NCI-H2196 (cell line): Measurements from ENCODE around the gene GALNT18.

Experiments used
- DNase-seq: peaks from one replicate; lab custom pipeline; 2025; ENCODE audit not compliant: unreplicated experiment; lab: John Stamatoyannopoulos, UW

Gene GALNT18

DNA sequence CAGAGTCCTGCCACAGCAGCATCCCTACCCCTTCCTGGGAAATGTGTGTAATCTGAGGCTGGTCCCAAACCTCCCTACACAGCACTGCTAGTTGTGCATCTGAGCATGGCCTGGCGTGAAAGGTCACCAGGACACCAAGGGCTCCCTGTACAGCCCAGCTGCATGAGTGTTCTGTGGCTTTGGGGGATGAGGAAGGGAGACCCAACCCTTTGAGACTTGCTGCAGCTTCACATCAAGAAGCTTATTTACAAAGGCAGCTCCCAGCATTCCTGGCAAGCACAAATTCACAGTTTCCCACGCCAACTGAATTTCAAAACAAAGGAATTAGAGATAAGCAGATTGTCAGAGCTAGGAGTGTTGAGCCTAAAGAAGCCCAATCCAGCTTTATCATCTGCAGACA, 301.0 kb downstream of the GALNT18 start:
- DNase-seq, result no peak

DNA sequence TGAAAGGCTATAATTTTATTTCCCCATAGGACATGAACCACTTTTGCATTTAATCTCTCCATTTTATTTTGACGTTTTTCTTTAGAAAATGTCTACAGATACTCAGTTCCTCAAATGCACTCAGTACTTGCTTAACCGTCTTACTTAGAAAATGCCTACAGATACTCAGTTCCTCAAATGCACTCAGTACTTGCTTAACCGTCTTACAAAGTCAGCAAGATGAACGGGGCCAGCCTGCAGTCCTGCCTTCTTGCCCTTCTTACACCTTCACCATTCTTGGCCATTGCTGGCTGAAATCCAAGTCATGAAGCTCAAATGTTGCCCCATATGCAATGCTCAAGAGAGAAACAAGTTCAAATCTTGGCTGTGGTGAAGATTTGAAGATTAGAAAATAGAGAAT, 302.8 kb downstream of the GALNT18 start:
- DNase-seq, result no peak

DNA sequence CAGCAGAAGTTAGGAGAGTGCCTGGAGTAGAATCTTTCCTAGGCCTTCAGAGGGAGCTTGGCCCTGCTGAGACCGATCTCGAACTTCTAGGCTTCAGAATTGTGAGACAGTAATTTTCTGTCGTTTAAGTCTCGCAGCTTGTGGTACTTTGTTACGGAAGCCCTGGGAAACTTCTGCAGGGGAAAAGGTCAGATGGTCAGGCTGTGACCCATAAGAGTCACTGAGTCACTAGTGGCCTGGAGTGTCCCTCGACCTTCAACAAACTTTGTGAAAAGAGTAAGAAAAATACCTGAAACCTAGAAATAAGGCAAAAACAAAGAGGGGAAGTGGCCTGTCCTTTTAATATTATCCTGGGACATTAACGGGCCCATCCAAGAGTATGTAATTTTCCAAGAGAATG, 303.3 kb downstream of the GALNT18 start:
- DNase-seq, result no peak

DNA sequence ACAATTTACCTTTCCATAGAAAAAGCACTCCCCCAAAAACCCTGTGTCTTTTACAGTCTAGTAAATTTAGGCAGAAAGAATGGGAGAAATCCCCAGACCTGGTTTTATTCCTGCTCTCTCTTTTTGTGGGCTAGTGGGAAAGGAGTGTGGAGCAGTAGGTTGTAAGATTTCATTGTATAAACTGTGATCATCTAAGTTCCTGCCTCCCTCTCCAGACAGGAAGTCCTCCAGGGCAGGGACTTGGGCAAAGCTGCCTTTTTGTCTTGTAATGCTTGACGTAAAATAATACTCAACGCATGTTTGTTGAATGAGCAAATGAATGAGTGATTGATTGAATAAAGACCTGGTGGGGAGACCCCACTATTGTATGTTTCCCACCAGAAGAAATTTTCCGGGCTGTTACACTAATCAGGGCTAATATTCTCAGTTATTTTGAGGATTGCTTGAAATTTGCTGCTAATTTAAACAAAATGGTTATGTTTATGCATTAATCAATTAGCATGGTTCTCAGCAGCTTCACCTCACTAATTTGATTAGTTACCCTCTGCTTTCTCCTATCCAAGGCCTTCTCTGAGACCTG, 305.1 kb downstream of the GALNT18 start:
- DNase-seq, result no peak

DNA sequence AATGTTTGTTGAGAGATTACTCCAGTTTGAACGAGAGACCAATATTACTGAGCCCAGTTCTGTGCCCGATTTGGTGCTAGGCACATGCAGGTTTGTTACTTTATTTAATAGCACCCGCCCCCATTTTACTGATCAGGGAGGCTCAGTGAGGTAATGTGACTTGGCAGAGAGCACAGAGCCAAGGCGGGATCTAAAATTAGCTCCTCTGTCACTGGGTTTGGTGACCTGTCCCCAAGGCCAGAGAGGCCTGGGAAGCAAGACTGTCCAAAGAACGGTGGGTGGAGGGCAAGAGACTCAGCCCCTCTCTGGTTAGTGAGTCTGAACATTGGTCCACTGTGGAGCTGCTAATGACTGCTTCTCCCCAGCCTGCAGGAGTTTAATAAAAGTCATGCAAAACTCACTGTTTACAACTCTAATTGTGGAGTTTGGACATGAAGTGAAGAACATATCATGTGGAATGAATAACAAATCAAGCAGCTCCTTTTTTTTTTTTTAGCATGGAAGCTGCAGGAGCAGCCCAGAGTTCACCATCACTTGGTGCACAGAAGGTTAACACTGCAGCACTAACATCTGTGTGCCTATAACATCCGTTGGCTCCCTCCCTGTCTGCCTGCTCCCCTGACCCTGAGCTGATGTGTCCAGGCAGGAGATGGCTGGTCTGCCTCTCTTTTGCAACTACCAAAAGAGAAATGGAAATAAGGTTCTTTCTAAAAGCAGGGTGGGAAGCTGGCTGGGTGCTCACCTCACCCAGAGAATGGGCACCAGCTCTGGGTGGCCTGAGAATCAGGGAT, 307.7 kb downstream of the GALNT18 start:
- no peak for DNase-seq

DNA sequence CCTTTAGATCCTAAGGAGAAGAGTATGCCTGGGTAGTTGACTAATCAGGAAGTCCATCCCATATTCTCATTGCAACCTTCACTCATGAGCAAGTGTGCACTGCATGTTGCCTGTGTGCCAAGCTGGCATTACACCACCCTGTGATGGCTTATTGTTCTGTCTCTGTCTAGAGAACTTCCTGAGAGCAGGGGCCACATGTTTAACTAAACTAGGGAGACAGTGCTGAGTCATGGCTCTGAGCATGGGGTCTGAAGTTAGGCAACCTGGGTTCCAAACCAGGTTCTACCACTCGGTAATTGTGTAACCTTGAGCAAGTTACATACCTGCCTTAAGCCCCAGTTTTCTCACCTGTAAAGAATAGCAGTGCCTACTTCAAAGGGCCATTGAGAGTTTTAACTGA, 308.4 kb downstream of the GALNT18 start:
- DNase-seq, result no peak

DNA sequence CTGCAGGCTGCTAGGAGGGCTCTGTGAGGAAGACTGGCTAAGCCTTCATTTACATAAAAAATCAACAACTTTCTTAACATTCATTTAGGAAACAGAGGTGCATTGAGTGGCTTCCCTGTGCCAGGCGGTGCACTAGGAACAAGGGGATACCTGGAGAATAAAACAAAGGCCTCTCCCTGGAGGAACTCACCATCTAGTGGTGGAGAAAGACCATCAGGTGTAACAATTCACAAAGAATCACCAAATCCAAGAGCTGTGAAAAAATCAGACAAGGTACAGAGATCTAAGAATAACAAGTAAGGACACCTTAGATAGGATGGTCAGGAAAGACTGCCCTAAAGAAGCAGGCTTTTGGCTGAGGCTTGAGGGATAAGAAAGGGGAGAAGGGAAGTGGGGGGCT, 309.1 kb downstream of the GALNT18 start:
- DNase-seq, result no peak

DNA sequence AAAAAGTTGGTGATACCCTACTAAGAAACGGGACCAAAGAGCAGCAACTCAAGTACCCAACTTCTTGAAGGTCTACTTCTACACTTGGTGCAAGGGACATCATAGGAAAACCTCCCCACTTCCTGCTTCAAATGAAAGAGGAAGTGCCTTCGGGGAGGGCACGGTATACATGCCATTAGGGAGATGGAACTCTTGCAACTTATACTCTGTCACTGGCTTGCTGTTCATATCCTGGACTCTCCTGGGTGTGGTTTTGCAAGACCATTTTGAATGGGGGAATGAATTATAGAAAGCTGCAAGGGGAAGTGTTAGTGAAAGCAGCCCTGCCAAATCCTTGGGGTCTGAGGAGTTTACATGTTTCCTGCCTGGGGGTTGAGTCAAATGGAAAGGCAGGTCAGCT, 310.6 kb downstream of the GALNT18 start:
- DNase-seq, result no peak

DNA sequence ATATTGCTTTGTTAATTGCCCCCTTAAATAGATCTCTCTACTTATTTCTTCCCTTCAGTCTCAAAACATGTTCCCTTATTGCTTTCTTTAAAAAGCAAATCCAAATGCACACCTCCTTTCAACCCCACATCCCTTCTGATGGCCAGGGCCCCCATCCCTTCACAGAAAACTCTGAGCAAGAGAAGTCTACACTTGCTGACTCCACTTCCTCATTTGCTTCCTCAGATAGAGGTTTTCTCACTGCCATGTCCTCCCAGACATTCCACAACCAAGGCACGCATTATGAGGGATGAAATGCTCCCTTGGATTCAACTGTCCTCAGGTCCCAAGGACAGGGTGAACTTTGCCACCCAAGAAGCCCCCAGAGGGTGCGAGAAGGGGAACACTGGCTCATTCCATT, 311.9 kb downstream of the GALNT18 start:
- DNase-seq, result no peak

DNA sequence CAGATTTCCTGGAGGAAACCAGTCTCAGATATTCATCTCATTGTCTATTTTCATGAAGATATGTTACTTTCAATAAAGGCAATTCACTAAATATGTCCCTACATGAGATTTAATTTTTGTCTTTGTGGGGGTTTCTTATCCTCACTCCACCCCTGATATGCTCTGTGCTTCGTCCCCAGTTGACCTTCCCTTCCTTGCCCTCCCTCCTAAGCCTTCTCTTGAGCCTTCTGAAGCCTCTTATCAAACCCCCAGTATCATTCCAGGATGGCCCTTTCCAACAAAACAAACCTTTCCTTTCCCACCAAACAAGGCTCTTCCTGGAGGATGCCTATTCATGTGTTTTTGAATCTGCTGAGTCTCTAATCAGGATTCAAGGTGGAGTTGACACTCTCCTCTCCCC, 313.6 kb downstream of the GALNT18 start:
- DNase-seq, result no peak

DNA sequence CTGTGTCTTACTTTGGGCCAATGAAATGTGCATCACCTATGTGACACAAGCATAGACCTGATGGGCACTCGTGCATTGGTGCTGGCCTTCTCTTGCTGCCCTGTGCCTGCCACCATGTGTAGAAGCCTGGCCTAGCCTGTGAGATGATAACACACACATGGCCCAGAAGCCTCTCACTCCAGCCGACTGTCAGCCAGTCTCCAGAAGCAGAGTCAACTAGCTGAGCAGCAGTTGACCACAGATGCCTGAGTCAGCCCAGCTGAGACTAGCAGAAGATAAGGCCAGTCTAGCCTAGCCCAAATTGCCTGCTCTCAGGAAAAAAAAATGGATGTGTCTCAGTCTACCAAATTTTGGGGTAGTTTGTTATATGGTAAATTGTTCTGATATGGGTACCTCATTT, 314.9 kb downstream of the GALNT18 start:
- DNase-seq, result no peak

DNA sequence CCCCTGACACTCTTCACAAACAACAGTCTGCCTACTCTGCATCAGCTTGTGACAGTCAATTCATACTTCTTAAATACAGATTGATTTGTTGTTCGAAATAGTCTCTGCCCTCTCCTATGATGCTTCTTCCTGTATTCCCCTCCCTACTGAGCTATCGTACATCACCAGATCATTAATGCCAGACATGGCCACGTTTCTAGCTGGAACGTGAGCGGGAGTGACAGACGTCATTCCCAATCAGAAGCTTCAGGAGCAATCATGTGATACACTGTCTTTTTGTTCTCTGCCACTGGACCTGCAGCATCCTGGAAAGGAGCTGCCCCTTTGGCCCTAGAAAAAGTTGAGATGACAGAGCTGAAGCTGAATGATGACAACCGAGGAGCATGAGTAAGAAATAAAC, 317.3 kb downstream of the GALNT18 start:
- DNase-seq, result no peak

DNA sequence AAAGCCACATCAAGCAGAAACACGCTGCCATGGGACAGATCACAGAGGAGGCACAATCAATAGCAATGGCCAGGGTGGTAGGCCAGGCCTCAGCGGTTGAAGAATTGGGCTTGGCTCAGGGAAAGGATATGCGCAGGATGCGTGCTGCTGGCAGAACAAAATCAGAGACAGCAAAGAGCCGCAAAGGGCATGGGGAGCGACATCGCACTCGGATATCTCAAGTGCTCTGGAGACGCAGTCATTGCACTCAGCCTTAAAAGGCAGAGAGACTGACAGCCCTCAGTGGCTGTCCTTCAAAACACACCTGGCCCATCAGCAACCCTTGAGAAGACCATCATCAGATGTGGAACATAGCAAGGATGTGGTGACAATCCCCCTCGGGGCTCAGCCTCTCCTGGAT, 319.2 kb downstream of the GALNT18 start:
- DNase-seq, result no peak

DNA sequence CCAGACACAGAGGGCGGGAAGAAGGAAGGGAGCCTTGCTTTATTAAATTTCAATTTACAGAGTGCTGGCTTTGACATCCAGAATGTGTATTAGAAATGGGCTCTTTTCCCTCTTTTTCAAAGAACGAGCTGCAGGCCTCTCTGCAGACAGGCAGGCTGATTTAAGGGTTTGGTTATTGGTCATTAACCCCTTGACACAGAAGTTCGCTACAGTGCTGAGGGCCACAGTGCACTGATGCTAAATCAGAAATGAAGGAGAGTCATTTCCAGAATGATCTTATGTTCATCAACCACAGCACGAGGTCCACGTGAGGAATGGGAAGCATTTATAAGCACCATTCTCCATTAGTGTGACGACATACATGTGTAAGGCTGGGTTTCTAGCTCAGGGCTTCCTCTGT, 320.6 kb downstream of the GALNT18 start:
- DNase-seq, result no peak

DNA sequence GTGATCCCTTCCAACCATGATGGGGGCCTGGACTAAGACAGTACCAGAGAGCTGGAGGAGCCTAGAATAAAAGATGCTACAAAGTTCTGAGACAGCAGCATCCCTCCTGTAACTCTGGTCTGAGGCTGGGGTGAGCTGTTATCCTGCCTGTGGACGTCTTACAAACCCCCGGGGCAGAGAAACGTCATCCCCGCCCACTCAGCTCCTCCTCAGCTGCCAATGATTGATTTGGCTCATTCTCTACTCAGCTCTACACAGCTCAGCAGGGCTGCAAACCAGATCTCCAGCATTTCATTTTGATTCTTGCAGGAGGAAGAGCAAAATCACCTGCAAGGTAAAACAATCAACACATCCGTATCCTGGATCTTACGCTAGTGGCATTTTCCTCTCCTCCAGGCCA, 324.2 kb downstream of the GALNT18 start:
- DNase-seq, result no peak

DNA sequence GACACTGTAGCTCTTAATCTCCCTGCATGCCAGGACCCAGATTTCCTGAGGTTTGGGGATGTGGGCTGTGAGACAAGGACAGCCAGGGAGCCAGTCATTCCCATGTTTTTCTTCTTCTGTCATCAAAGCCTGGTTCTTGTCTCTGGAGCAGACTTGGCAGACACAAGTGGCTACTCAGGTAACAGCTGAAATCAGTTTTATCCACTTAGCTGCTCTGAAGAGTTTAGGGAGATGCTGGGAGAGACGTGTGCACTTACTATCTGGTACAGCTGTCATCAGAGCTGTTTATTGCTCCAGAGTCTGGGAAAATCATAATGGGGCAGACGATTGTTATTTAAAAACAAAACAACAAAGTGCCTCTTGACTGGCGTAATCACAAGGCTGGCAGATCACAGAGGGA, 325.4 kb downstream of the GALNT18 start:
- no peak for DNase-seq

DNA sequence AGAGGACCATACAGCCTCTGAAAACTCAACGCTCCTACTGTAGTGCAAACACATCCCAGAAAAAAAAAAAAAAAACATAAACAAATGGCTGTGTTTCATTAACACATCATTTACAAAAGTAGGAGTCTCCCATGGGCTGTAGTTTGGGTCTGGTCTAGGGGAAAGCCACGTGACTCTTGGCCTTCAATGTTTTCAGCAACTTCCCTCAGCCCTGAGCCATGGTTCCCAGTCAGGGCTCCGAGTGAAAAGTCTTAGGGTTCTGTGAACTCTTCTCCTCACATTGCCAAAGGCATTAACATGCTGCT, 327.3 kb downstream of the GALNT18 start:
- DNase-seq, result no peak

DNA sequence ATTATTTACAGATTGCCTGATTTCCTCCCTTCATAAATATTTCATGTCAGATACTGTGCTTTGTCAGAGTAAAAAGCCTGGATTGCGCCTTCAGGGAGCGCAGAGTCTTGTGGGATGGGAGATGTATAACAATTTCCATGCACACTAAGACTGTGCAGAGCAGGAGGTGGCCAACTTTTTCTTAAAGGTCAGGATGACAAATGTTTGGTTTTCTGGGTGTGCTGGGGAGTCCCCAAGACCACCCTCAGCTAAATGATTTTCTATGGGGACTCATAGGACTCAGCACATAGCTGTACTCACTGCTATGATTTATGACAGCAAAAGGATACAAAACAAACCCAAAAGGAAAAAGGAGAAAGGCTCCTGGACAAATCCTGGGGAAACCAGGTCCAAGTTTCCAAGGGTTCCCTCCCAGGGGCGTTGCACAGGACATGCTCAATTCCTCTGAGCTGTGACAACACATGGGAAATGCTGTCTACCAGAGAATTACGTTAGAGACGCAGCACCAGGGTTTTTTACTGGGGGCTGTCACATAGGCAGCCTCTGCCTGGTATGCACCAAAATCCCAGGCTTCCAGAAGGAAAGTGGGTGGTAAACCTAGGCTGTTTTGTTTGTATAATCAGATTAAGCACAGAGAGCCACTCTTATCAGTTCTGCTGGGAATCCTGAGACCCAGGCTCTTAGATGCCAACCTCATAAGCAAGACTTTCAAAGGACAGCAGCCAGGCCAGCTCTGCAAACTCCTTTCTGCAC, 327.8 kb downstream of the GALNT18 start:
- no peak for DNase-seq

DNA sequence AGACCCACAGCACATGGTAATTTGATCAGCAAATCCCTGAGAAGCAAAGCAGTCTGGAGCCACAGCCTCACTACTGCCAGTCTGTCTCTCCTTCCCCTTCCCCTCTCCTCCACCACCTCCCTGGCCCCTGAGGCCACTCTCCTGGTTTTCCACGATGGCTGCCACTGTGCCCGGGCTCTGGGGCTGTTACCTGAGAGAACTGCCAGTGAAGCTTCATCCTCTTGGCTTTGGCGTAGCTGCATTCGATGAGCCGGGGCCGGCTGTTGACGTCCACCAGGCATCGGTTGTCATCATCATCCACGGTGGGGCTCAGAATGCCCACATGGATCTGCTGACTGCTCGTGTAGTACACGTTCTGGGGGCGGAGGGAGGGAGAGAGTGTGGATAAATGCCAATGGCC, 329.0 kb downstream of the GALNT18 start:
- DNase-seq, result no peak

DNA sequence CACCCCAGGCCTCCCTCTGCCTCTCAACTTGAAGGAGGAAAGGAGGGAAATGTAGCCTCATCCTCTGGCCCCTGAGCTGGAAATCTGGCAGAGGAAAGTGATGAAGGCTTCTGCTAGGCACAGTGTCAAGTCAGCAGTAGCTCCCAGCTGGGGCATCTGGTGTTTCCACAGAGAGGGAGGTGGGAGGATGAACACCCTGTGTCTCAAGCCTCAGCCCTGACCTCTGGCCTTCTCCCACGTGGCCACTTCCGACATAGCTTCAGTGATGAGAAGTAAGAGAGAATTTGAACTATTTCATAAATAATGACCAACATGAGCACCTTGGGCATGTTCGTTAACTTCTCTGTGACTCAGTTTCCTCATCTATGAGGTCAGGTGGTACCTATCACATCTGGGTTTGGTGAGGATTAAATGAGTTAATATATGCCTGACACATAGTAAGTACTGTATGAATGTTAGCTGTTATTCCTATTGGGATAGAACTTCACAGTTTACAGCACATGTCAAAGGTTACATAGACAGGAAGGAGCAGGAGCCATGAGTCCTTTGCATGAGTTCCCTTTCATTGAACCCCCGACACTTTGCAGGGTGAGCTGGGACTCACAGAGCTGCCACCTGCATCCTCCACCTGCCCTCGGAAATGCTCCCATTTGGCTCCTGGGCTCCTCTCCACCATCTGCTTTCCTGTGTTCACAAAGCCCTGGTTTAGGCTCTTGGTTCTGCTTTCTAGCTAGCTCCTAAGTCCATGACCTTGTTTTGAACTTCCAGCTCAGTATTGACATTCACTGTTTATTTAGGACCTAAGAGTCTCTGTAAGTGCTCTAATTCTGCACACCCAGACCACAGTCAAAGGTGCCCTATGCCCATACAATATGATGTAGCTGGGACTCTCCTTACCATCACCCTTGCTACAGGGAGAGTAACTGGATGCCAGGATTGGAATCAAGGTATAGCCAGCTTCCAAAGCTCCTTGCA, 330.5 kb downstream of the GALNT18 start:
- DNase-seq, result peak; percentile 70

DNA sequence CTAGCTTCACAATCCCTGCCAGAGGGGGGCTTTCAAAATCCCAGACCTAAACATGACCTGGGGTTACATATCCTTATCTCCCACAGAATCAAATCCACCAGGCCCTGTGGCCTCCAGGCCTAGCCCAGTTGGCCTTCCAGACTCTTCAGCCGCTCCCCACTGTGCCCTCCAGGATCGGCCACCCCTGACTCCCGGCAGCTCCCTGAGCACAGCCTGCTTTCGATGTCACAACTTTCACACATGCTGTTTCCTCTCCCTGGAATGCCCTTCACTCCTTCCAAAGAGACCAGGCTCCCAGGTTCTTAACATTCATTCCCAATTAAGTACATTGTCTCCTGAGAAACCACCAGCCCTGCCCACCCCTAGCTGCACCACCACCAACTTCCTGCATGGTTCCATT, 331.5 kb downstream of the GALNT18 start:
- no peak for DNase-seq
